GM19395 (cell line): ENCODE data around the gene INPP5B.
"Not testable (repeated sequence)": the region's sequence is repeated elsewhere in the genome, so short reads cannot be mapped to it uniquely, and the experiment has no call there.

ENCODE experiments used
- ATAC-seq: cut with Tn5 transposase; IDR thresholded peaks from one replicate; pipeline ENCODE4 v1.9.1; 2021; ENCODE audit warnings: mild to moderate bottlenecking, moderate library complexity; ENCODE audit not compliant: unreplicated experiment

Gene INPP5B

GRCh38 chr1:37946703-37947360, at the start of gene INPP5B:
Gene INPP5B, minus strand, starts transcription at chr1:37947053. Its CDS starts 745 bp downstream, at chr1:37946308.
- ATAC-seq = peak; percentile 85

GRCh38 chr1:37995751-37996345, 49.0 kb upstream of the INPP5B start:
- peak; percentile 60 for ATAC-seq

- no peak for ATAC-seq
Observed at GRCh38 chr1:37994886-37995566, 48.2 kb upstream of the INPP5B start.

GRCh38 chr1:37989361-37989930, 42.6 kb upstream of the INPP5B start:
- ATAC-seq = peak; percentile 49

GRCh38 chr1:37987679-37988078, 40.8 kb upstream of the INPP5B start:
- no peak for ATAC-seq

GRCh38 chr1:37983546-37983945, 36.7 kb upstream of the INPP5B start:
- ATAC-seq = no peak

GRCh38 chr1:37978541-37978940, 31.7 kb upstream of the INPP5B start:
- no peak for ATAC-seq

GRCh38 chr1:37975083-37975482, 28.2 kb upstream of the INPP5B start:
- ATAC-seq = not testable (repeated sequence)

- ATAC-seq = no peak
Observed at GRCh38 chr1:37974567-37974966, 27.7 kb upstream of the INPP5B start.

GRCh38 chr1:37973684-37974083, 26.8 kb upstream of the INPP5B start:
- ATAC-seq = not testable (repeated sequence)

- no peak for ATAC-seq
Observed at GRCh38 chr1:37965301-37965700, 18.4 kb upstream of the INPP5B start.

- ATAC-seq = not testable (repeated sequence)
Observed at GRCh38 chr1:37964106-37964505, 17.3 kb upstream of the INPP5B start.

- ATAC-seq = no peak
Observed at GRCh38 chr1:37958690-37959089, 11.8 kb upstream of the INPP5B start.

GRCh38 chr1:37955685-37956084, 8.8 kb upstream of the INPP5B start:
- no peak for ATAC-seq

GRCh38 chr1:37954316-37954971, 7.6 kb upstream of the INPP5B start:
- no peak for ATAC-seq

GRCh38 chr1:37952738-37953137, 5.9 kb upstream of the INPP5B start:
- ATAC-seq = no peak

GRCh38 chr1:37951783-37952624, 5.2 kb upstream of the INPP5B start:
- ATAC-seq = no peak

GRCh38 chr1:37951041-37951782, 4.4 kb upstream of the INPP5B start:
- ATAC-seq = no peak

GRCh38 chr1:37949524-37950152, 2.8 kb upstream of the INPP5B start:
- ATAC-seq = no peak
